ENCODE measurements around the gene MCUR1.

- TF ChIP-seq CTCF (IDR thresholded peaks at IDR 0.05) (no peak), POLR2A (IDR thresholded peaks at IDR 0.05) (peak in 1 of 2 donors; percentile 18), EP300 (IDR thresholded peaks at IDR 0.05) (peak in 2 of 4 donors; percentile 29 to 44), POLR2AphosphoS5 (IDR thresholded peaks at IDR 0.05) (peak; percentile 39 to 84 (median 56))
Observed at GRCh38 chr6:13767121-13767808, 47.1 kb downstream of the MCUR1 start.
